Spleen (tissue), 7 donors: ENCODE data around the gene PRKG1.

ENCODE experiments used
- POLR2A ChIP-seq, 3 donors: fragments of 450-650 bp; IDR thresholded peaks; one replicate each; pipeline ENCODE4 v1.5.1; 2017; ENCODE audit warnings: antibody characterized with exemption in 3 of 3, mild to moderate bottlenecking in 1 of 3
- TF ChIP-seq, protein P1 (sequence below), 11 experiments: fragments of 200-600 bp in 7 of 11; fragments of 450-650 bp in 4 of 11; sonication (generic) in 4 of 11; IDR thresholded peaks in 8 of 11; conservative IDR thresholded peaks in 3 of 11; 1 replicate in 7 of 11; 2 replicates in 4 of 11; pipeline versions ENCODE4 v1.4.0 to v1.8.0; 2016 to 2021; ENCODE audit warnings: antibody characterized with exemption in 11 of 11, inconsistent platforms in 4 of 11, mild to moderate bottlenecking in 1 of 11
- donor health status: DM: no; HTN: no; CAD: no; lungs with moderate emphysema.
- donor health status: DM: no; HTN: no; CAD: no.
- donor health status: DM: no; HTN: no; CAD: no.

DNA sequence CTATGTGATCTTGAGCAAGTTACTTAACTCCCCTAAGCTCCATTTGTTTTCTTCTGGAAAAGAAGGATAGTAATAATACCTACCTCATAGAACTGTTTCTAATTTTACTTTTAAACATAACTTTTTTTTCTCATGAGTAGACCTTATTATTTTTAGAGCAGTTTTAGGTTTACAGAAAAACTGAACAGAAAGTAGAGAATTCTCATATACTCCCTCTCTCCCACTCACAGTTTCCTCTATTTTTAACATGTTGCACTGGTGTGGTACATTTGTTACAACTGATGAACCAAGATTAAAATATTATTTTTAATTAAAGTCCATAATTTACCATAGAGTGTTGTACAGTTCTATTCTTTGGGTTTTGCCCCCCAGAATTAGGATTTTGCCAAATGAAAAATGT lies 846.4 kb downstream of the PRKG1 start:
- TF ChIP-seq, protein P1, sequence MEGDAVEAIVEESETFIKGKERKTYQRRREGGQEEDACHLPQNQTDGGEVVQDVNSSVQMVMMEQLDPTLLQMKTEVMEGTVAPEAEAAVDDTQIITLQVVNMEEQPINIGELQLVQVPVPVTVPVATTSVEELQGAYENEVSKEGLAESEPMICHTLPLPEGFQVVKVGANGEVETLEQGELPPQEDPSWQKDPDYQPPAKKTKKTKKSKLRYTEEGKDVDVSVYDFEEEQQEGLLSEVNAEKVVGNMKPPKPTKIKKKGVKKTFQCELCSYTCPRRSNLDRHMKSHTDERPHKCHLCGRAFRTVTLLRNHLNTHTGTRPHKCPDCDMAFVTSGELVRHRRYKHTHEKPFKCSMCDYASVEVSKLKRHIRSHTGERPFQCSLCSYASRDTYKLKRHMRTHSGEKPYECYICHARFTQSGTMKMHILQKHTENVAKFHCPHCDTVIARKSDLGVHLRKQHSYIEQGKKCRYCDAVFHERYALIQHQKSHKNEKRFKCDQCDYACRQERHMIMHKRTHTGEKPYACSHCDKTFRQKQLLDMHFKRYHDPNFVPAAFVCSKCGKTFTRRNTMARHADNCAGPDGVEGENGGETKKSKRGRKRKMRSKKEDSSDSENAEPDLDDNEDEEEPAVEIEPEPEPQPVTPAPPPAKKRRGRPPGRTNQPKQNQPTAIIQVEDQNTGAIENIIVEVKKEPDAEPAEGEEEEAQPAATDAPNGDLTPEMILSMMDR (IDR thresholded peaks at IDR 0.05 in 8 of 11, conservative IDR thresholded peaks at IDR 0.05 in 3 of 11): no peak
- TF ChIP-seq POLR2A (IDR thresholded peaks at IDR 0.05): no peak
